HEK293 (cell line): Measurements from ENCODE around the gene MRPL44.

Experiments
- CTCF ChIA-PET: fragments of 350-600 bp; formaldehyde crosslinking; extraction: SDS; loops from one replicate; lab custom pipeline; 2021; ENCODE audit warnings: antibody characterized with exemption; lab: Yijun Ruan, JAX
- POLR2A ChIA-PET: fragments of 300-600 bp; formaldehyde crosslinking; extraction: SDS; loops from one replicate; lab custom pipeline; 2020; ENCODE audit warnings: antibody characterized with exemption, inconsistent platforms; lab: Yijun Ruan, JAX
- H3K27ac ChIP-seq: fragments of 200-500 bp; sonication (Bioruptor generic); 2 replicates; pipeline ENCODE4 v1.5.1; 2014; ENCODE audit warnings: low read depth, low read length, control low read depth, inconsistent platforms; ENCODE audit errors: extremely low read depth
- H3K36me3 ChIP-seq, 2 experiments: fragments of 200-500 bp in 1 of 2; sonication (Bioruptor generic) in 1 of 2; 1 replicate in 1 of 2; 2 replicates in 1 of 2; pipeline ENCODE4 v1.5.1; 2014 to 2017; ENCODE audit warnings: inconsistent platforms in 2 of 2, low read length in 2 of 2; ENCODE audit not compliant: control insufficient read depth in 2 of 2, insufficient read depth in 1 of 2
- H3K4me1 ChIP-seq: fragments of 200-500 bp; sonication (Bioruptor generic); 2 replicates; pipeline ENCODE4 v1.5.1; 2014; ENCODE audit warnings: mild to moderate bottlenecking, low read length, inconsistent platforms; ENCODE audit not compliant: control insufficient read depth, insufficient read depth
- H3K4me3 ChIP-seq: 2 replicates; pipeline ENCODE4 v1.5.1; 2011; ENCODE audit warnings: low read depth, mild to moderate bottlenecking, control low read depth, low read length, moderate library complexity
- H3K9me3 ChIP-seq: fragments of 200-500 bp; sonication (Bioruptor generic); 2 replicates; pipeline ENCODE4 v1.5.1; 2014; ENCODE audit warnings: low read depth, low read length, inconsistent platforms; ENCODE audit not compliant: control insufficient read depth, insufficient read depth
- HOXA7 ChIP-seq: sonication (generic); formaldehyde crosslinking; IDR thresholded peaks from 2 replicates; pipeline ENCODE4 v1.8.1; 2022; ENCODE audit warnings: missing genetic modification reagents, borderline replicate concordance
- MZF1 ChIP-seq: fragments of 450-650 bp; formaldehyde crosslinking; IDR thresholded peaks from 2 replicates; pipeline ENCODE4 v1.5.1; 2017; ENCODE audit warnings: missing biosample characterization, missing genetic modification characterization, borderline replicate concordance
- ZNF157 ChIP-seq: fragments of 450-650 bp; formaldehyde crosslinking; IDR thresholded peaks from 2 replicates; pipeline ENCODE4 v1.5.1; 2016; ENCODE audit warnings: missing biosample characterization, missing genetic modification characterization
- ZNF223 ChIP-seq: fragments of 450-650 bp; formaldehyde crosslinking; IDR thresholded peaks from 2 replicates; pipeline ENCODE4 v1.5.1; 2016; ENCODE audit warnings: missing biosample characterization, missing genetic modification characterization
- ZNF335 ChIP-seq: fragments of 450-650 bp; formaldehyde crosslinking; conservative IDR thresholded peaks from 2 replicates; pipeline ENCODE4 v1.5.1; 2016; ENCODE audit warnings: missing biosample characterization, missing genetic modification characterization
- ZNF426 ChIP-seq: fragments of 450-650 bp; formaldehyde crosslinking; IDR thresholded peaks from 2 replicates; pipeline ENCODE4 v1.5.1; 2017; ENCODE audit warnings: missing biosample characterization, missing genetic modification characterization, mild to moderate bottlenecking, inconsistent platforms, moderate library complexity
- ZNF626 ChIP-seq: fragments of 450-650 bp; sonication (Bioruptor Pico); formaldehyde crosslinking; IDR thresholded peaks from 2 replicates; pipeline ENCODE4 v1.5.1; 2018; ENCODE audit warnings: missing biosample characterization, missing genetic modification characterization, inconsistent platforms
- ZNF76 ChIP-seq: fragments of 450-650 bp; formaldehyde crosslinking; IDR thresholded peaks from 2 replicates; pipeline ENCODE4; 2016; ENCODE audit warnings: low read depth, missing biosample characterization, missing genetic modification characterization, borderline replicate concordance
- ZSCAN30 ChIP-seq: fragments of 450-650 bp; IDR thresholded peaks from 2 replicates; pipeline ENCODE4 v1.5.1; 2018; ENCODE audit warnings: missing biosample characterization, mild to moderate bottlenecking, missing genetic modification characterization, moderate library complexity
- TF ChIP-seq, protein P1 (sequence below): fragments of 450-650 bp; formaldehyde crosslinking; IDR thresholded peaks from 2 replicates; pipeline ENCODE4 v1.5.1; 2016; ENCODE audit warnings: missing biosample characterization, missing genetic modification characterization
- TF ChIP-seq, protein P2 (sequence below): fragments of 450-650 bp; formaldehyde crosslinking; IDR thresholded peaks from 2 replicates; pipeline ENCODE4 v1.5.1; 2016; ENCODE audit warnings: missing biosample characterization, missing genetic modification characterization, low read depth
- TF ChIP-seq, protein P3 (sequence below): fragments of 450-650 bp; formaldehyde crosslinking; IDR thresholded peaks from 2 replicates; pipeline ENCODE4 v1.5.1; 2016; ENCODE audit warnings: missing biosample characterization, missing genetic modification characterization
- TF ChIP-seq, protein P4 (sequence below): fragments of 450-650 bp; formaldehyde crosslinking; IDR thresholded peaks from 2 replicates; pipeline ENCODE4 v1.5.1; 2017; ENCODE audit warnings: missing biosample characterization, missing genetic modification characterization

The MRPL44 gene

DNA sequence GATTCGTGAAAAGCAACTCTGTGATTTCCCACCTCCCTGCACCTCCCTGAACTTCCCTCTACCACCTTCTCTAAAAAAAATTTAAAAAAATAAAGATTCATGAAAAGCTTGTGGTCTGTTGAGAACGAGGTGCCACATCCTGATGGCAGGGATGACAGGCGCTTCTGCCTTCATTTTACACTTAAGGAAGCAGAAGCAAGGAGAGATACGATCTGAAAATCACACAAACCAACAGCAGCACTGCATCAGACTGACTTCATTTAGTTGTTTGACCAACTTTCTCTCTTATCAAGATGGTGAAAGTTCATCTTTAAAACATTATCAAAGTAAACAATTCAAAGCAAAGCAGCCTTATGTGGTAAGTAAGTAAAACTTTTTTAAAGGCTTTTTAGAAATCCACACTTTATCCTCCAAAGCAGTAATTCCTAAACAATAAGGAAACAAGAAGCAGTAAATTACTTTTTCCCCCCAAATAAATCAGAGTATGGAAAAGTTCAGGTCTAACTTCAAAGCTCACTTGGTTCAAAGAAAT, 27.6 kb upstream of the MRPL44 start:
- TF ChIP-seq, protein P1, sequence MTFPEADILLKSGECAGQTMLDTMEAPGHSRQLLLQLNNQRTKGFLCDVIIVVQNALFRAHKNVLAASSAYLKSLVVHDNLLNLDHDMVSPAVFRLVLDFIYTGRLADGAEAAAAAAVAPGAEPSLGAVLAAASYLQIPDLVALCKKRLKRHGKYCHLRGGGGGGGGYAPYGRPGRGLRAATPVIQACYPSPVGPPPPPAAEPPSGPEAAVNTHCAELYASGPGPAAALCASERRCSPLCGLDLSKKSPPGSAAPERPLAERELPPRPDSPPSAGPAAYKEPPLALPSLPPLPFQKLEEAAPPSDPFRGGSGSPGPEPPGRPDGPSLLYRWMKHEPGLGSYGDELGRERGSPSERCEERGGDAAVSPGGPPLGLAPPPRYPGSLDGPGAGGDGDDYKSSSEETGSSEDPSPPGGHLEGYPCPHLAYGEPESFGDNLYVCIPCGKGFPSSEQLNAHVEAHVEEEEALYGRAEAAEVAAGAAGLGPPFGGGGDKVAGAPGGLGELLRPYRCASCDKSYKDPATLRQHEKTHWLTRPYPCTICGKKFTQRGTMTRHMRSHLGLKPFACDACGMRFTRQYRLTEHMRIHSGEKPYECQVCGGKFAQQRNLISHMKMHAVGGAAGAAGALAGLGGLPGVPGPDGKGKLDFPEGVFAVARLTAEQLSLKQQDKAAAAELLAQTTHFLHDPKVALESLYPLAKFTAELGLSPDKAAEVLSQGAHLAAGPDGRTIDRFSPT: no peak
- TF ChIP-seq MZF1 (tag by site-specific recombination): no peak
- TF ChIP-seq ZNF426: no peak
- TF ChIP-seq HOXA7 (CRISPR knock-in tag): no peak
- no peak for TF ChIP-seq ZNF223 (tag by site-specific recombination)
- H3K27ac ChIP-seq: no peak overlapping the region
- ChIA-PET POLR2A (no interaction called here), CTCF (interaction anchor here (0.7 kb wide), 1 partner anchor 21 kb away, joined by 3 read pairs; no protein-coding TSS in a partner anchor)
- peaks cover 13% of the 10 kb centered on the region for H3K4me1 ChIP-seq
- H3K36me3 ChIP-seq: peaks cover 0 to 2% of the 10 kb centered on the region in 2 experiments; a peak in 1 of 3 replicates
- H3K4me3 ChIP-seq: no peak overlapping the region
- H3K9me3 ChIP-seq: no peaks in the 10 kb centered on the region

DNA sequence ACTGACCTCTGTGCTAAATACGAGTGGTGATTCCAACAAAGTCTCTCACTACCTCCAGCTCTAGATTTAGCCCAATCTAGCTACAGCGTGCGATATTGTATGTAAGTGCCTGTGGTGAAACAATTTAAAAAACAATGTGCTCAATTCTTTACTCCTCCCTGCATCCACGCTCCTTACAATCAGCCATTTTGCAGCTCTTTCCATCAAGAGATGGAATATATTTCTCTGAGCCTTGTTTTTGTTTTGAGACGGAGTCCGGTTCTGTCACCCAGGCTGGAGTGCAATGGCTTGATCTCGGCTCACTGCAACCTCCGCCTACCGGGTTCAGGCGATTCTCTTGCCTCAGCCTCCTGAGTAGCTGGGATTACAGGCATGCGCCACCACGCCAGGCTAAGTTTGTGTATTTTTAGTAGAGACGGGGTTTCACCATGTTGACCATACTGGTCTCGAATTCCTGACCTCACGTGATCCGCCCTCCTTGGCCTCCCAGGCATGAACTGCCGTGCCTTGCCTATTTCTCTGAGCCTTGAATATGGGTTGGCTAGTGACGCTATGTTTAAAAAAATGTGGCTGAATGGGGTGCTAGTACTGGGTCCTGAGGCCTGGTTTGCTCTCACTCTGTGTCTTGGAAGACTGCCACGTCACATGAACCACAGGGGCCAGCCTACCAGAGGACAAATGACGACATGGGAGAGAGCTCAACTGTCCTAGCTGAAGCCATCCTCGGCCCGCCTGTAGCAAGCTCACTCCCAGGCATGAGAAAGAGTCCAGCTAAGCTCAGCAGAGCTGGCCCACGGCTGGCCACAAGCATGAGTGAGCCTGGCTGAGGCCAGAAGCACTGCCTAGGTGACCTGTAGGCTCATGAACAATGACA, 26.9 kb upstream of the MRPL44 start:
- H3K27ac ChIP-seq: no peak overlapping the region; the same call in 1 of the 2 replicates
- CTCF ChIA-PET: interaction anchor here (0.6 to 0.7 kb wide), 2 partner anchors 20 to 762 kb away, joined by 3 read pairs; no protein-coding TSS in a partner anchor
- peaks cover 0 to 2% of the 10 kb centered on the region in 2 experiments; a peak in 1 of 3 replicates for H3K36me3 ChIP-seq
- H3K4me1 ChIP-seq: peaks cover 13% of the 10 kb centered on the region
- POLR2A ChIA-PET: no interaction called here
- H3K4me3 ChIP-seq: no peak overlapping the region
- TF ChIP-seq ZNF157 (tag by site-specific recombination) (no peak), ZNF76 (tag by site-specific recombination) (no peak), ZSCAN30 (tag by site-specific recombination) (no peak), ZNF335 (0 out of 2 replicates have a peak, but pooled peaks have one; percentile 15), ZNF626 (tag by site-specific recombination) (no peak)
- TF ChIP-seq, protein P2, sequence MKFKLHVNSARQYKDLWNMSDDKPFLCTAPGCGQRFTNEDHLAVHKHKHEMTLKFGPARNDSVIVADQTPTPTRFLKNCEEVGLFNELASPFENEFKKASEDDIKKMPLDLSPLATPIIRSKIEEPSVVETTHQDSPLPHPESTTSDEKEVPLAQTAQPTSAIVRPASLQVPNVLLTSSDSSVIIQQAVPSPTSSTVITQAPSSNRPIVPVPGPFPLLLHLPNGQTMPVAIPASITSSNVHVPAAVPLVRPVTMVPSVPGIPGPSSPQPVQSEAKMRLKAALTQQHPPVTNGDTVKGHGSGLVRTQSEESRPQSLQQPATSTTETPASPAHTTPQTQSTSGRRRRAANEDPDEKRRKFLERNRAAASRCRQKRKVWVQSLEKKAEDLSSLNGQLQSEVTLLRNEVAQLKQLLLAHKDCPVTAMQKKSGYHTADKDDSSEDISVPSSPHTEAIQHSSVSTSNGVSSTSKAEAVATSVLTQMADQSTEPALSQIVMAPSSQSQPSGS (tag by site-specific recombination): peak; percentile 36; the same call in 1 of the 2 replicates
- TF ChIP-seq, protein P3, sequence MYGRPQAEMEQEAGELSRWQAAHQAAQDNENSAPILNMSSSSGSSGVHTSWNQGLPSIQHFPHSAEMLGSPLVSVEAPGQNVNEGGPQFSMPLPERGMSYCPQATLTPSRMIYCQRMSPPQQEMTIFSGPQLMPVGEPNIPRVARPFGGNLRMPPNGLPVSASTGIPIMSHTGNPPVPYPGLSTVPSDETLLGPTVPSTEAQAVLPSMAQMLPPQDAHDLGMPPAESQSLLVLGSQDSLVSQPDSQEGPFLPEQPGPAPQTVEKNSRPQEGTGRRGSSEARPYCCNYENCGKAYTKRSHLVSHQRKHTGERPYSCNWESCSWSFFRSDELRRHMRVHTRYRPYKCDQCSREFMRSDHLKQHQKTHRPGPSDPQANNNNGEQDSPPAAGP (tag by site-specific recombination): no peak
- TF ChIP-seq, protein P4, sequence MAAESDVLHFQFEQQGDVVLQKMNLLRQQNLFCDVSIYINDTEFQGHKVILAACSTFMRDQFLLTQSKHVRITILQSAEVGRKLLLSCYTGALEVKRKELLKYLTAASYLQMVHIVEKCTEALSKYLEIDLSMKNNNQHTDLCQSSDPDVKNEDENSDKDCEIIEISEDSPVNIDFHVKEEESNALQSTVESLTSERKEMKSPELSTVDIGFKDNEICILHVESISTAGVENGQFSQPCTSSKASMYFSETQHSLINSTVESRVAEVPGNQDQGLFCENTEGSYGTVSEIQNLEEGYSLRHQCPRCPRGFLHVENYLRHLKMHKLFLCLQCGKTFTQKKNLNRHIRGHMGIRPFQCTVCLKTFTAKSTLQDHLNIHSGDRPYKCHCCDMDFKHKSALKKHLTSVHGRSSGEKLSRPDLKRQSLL (tag by site-specific recombination): no peak
- H3K9me3 ChIP-seq: no peaks in the 10 kb centered on the region
